GDM1 (cell line): ENCODE measurements around the gene ADO.

ENCODE experiments used
- DNase-seq: peaks from one replicate; lab custom pipeline; 2025; lab: John Stamatoyannopoulos, UW

The ADO gene

GRCh38 chr10:62792261-62792660 lies 12.3 kb upstream of the ADO start:
- DNase-seq, result no peak

- DNase-seq, result no peak
Measured at GRCh38 chr10:62794306-62794705, 10.2 kb upstream of the ADO start.

- DNase-seq, result no peak
Measured at GRCh38 chr10:62795100-62795499, 9.4 kb upstream of the ADO start.

- DNase-seq, result no peak
Measured at GRCh38 chr10:62795762-62796161, 8.8 kb upstream of the ADO start.

- DNase-seq, result no peak
Measured at GRCh38 chr10:62796896-62797295, 7.6 kb upstream of the ADO start.

GRCh38 chr10:62801871-62802270 lies 2.6 kb upstream of the ADO start:
- no peak for DNase-seq

- no peak for DNase-seq
Measured at GRCh38 chr10:62803724-62804355, 680 bp upstream of the ADO start.

GRCh38 chr10:62805231-62806099 lies 945 bp downstream of the ADO start:
- DNase-seq, result no peak

- no peak for DNase-seq
Measured at GRCh38 chr10:62806251-62806650, 1.7 kb downstream of the ADO start.

- DNase-seq, result no peak
Measured at GRCh38 chr10:62810156-62810902, 5.8 kb downstream of the ADO start.

GRCh38 chr10:62811159-62811875 lies 6.8 kb downstream of the ADO start:
- no peak for DNase-seq

GRCh38 chr10:62812672-62813439 lies 8.3 kb downstream of the ADO start:
- DNase-seq, result no peak

- no peak for DNase-seq
Measured at GRCh38 chr10:62813453-62813852, 8.9 kb downstream of the ADO start.

GRCh38 chr10:62813981-62814380 lies 9.5 kb downstream of the ADO start:
- DNase-seq, result no peak

GRCh38 chr10:62814756-62815380 lies 10.3 kb downstream of the ADO start:
- DNase-seq, result no peak

- no peak for DNase-seq
Measured at GRCh38 chr10:62815381-62816075, 11.0 kb downstream of the ADO start.

- DNase-seq, result no peak
Measured at GRCh38 chr10:62816076-62816330, 11.5 kb downstream of the ADO start.

- DNase-seq, result peak; percentile 81
Measured at GRCh38 chr10:62816331-62817120, 12.0 kb downstream of the ADO start, which contains the start of gene EGR2. EGR2 (minus strand) TSS chr10:62816366; CDS start chr10:62816029, 337 bp downstream.

GRCh38 chr10:62817121-62817765 lies 12.7 kb downstream of the ADO start:
- no peak for DNase-seq
